ES-I3 (cell line): ENCODE data around the gene UROS.

Experiments used
- H3K36me3 ChIP-seq: 2 replicates; pipeline ENCODE4 v1.6.1; 2013; ENCODE audit warnings: mild to moderate bottlenecking, low read length, control low read depth, moderate library complexity; ENCODE audit not compliant: insufficient read depth
- H3K4me1 ChIP-seq: 2 replicates; pipeline ENCODE4 v1.6.1; 2013; ENCODE audit warnings: mild to moderate bottlenecking, control low read depth, low read length; ENCODE audit not compliant: insufficient read depth
- H3K9ac ChIP-seq: 2 replicates; pipeline ENCODE4 v1.6.1; 2013; ENCODE audit warnings: low read depth, mild to moderate bottlenecking, low read length, moderate library complexity
- H3K9me3 ChIP-seq: 2 replicates; pipeline ENCODE4 v1.6.1; 2013; ENCODE audit warnings: mild to moderate bottlenecking, low read length, moderate library complexity; ENCODE audit not compliant: control insufficient read depth, insufficient read depth

The UROS gene

GRCh38 chr10:125772864-125773180, 50.2 kb downstream of the UROS start:
- H3K9ac ChIP-seq, result no peak overlapping the region
- no peaks in the 10 kb centered on the region for H3K9me3 ChIP-seq
- no peaks in the 10 kb centered on the region for H3K4me1 ChIP-seq
- no peaks in the 10 kb centered on the region; the same call in 1 of the 2 replicates for H3K36me3 ChIP-seq

- no peak overlapping the region for H3K9ac ChIP-seq
- H3K4me1 ChIP-seq, result no peaks in the 10 kb centered on the region
- H3K36me3 ChIP-seq, result no peaks in the 10 kb centered on the region; the same call in 1 of the 2 replicates
- no peaks in the 10 kb centered on the region for H3K9me3 ChIP-seq
Observed at GRCh38 chr10:125772112-125772863, 50.8 kb downstream of the UROS start.

- Histone ChIP-seq H3K4me1 (no peaks in the 10 kb centered on the region), H3K9ac (no peak overlapping the region), H3K9me3 (no peaks in the 10 kb centered on the region), H3K36me3 (no peaks in the 10 kb centered on the region; the same call in 1 of the 2 replicates)
Observed at GRCh38 chr10:125770844-125771243, 52.2 kb downstream of the UROS start.

DNA sequence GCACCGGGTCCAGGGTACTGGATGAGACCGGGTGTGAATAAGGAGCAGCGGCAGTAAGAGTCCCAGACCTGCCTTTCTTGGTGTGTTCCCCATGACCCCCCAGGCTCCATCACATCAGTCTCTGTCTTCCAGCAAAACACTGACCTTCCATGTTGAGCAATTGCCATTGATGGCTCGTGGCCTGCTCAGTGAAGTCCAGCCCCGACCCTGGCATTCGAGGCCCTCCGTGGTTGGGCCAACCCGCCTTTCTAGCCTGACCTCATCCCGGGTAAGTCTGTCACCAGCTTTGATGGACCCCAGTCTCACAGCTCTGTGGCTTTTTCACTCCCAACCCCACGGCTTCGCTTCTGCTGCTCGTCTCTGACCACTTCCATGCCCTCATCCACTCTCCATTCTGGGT, 53.9 kb downstream of the UROS start:
- Histone ChIP-seq H3K4me1 (no peaks in the 10 kb centered on the region), H3K9ac (no peak overlapping the region), H3K9me3 (no peaks in the 10 kb centered on the region), H3K36me3 (peaks cover 3% of the 10 kb centered on the region)

- no peaks in the 10 kb centered on the region for H3K4me1 ChIP-seq
- H3K9ac ChIP-seq, result no peak overlapping the region
- no peaks in the 10 kb centered on the region for H3K9me3 ChIP-seq
- peaks cover 10% of the 10 kb centered on the region for H3K36me3 ChIP-seq
Observed at GRCh38 chr10:125768219-125768855, 54.7 kb downstream of the UROS start.

DNA sequence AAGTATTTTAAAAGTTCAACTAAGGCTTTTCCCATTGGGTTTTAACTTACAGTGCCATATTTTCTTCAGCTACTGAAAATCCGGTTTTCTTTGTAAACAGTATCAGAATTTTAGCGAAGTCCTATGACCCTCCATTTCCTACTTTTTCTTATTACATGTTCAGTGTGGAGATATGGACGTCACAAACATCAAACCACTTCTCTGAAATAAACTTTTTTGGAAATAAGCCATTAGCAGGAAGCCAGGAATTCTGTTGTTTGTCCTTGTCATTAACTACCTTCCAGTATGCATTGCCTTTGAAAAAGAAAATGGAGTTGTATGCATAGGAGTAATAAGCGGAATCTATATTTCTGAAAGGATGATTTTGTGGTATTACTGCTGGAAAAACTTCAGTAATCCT, 56.5 kb downstream of the UROS start:
- Histone ChIP-seq H3K4me1 (no peaks in the 10 kb centered on the region), H3K9me3 (no peaks in the 10 kb centered on the region), H3K36me3 (peaks cover 14% of the 10 kb centered on the region), H3K9ac (no peak overlapping the region)

DNA sequence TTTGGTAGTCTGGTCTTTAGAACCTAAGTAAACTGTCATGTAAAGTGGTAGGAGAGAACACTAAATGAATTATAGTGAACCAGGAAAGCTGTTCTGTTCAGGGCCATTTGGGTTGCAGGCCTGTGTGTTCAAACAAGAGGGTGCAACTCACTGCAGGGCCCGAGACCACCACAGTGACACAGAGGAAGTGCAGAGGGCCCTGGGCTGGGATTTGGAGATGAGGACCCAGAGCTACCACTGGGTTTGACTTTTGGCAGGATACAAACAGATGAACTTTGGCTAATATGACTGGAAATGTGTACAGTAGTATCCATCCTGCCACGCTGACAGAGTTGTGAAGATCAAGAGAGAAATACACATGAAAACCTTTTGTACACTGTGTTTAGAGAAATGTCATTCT, 57.2 kb downstream of the UROS start:
- H3K36me3 ChIP-seq, result peaks cover 14% of the 10 kb centered on the region
- no peaks in the 10 kb centered on the region for H3K4me1 ChIP-seq
- H3K9me3 ChIP-seq, result no peaks in the 10 kb centered on the region
- H3K9ac ChIP-seq, result no peak overlapping the region

- Histone ChIP-seq H3K9me3 (no peaks in the 10 kb centered on the region), H3K9ac (no peak overlapping the region), H3K36me3 (peaks cover 20% of the 10 kb centered on the region), H3K4me1 (no peaks in the 10 kb centered on the region)
Observed at GRCh38 chr10:125762692-125763648, 60.1 kb downstream of the UROS start.

DNA sequence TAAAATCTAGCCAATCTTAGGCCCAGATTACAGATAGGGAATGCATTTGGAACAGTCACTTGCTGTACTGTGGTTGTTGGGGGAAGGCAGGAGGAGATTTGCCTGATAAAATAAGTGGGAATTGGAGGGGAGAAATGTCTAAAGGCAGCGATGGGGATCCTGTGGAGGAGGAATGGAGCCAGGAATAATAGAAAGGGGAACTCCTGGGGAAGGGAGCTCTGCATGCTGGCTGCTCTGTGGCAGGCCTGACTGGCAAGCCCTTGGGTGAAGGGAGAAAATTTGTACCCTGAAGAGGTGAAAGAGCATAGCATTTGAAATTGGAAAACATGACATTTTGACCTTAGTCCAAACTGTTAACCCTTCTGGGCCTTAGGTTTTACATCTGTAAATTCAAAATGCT, 61.1 kb downstream of the UROS start:
- Histone ChIP-seq H3K9ac (no peak overlapping the region), H3K9me3 (no peaks in the 10 kb centered on the region), H3K36me3 (peaks cover 23% of the 10 kb centered on the region), H3K4me1 (no peaks in the 10 kb centered on the region)

DNA sequence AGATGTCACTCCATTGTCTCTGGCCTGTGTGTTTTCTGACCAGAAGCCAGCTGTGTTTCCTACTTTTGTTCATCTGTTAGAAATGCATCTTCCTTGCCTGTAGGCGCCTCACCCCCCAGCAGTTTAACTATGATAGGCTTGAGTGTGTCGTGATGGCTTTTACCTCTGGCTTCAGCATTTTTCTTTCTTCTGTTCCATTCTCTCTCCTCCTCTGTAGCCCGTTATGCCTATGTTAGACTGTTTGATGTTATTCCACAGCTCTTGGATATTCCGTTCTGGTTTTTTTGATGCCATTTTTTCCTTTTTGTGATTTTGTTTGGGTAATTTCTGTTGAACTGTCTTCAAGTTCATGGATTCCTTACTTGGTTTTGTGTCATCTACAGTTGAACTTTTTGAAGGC, 65.3 kb downstream of the UROS start:
- Histone ChIP-seq H3K36me3 (peaks cover 23% of the 10 kb centered on the region), H3K4me1 (no peaks in the 10 kb centered on the region), H3K9ac (no peak overlapping the region), H3K9me3 (no peaks in the 10 kb centered on the region)

DNA sequence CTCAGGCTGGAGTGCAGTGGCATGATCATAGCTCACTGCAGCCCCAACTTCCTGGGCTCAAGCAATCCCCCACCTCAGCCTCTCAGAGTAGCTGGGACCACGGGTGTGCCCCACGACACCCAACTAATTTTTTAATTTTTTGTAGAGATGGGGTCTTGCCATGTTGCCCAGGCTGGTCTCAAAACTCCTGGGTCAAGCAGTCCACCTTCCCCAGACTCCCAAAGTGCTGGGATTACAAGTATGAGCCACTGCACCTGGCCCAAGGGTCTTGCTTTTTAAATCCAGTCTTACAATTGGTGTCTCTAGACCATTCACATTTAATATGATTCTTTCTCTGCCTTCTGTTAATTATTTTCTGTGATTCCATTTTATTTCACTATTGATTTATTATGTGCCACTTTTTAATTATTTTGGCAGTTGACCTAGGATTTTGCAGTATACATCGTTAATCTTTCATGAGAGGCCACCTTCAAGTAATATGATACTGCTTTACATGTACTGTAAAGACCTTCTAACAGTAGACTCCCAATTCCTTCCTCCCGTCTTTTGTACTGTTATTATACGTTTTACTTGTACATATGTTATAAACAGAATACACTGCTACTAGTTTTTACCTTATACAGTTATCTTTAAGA, 66.1 kb downstream of the UROS start:
- peaks cover 27% of the 10 kb centered on the region for H3K36me3 ChIP-seq
- no peaks in the 10 kb centered on the region for H3K4me1 ChIP-seq

GRCh38 chr10:125756196-125756595, 66.9 kb downstream of the UROS start:
- no peaks in the 10 kb centered on the region for H3K4me1 ChIP-seq
- H3K9ac ChIP-seq, result no peak overlapping the region
- H3K36me3 ChIP-seq, result peaks cover 30% of the 10 kb centered on the region
- H3K9me3 ChIP-seq, result no peaks in the 10 kb centered on the region

More for the DNA sequence above, 66.1 kb downstream of the UROS start:
- no peaks in the 10 kb centered on the region for H3K9me3 ChIP-seq
- no peak overlapping the region for H3K9ac ChIP-seq

DNA sequence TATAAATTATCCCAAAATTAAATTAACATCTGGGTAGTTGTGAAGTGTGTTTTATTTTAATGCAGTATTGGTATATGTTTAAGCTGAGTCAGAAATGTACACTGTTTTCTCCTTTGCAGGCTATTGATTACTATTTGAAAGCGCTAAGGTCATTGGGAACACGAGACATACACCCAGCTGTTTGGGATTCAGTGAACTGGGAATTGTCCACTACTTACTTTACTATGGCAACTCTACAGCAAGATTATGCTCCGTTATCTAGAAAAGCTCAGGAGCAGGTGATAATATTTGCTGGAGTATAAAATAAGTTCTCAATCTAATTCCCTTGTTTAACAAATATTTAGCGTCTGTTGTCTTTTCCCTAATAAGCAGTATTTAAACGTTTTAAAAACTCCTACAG, 75.6 kb downstream of the UROS start:
- Histone ChIP-seq H3K9me3 (no peaks in the 10 kb centered on the region), H3K9ac (no peak overlapping the region), H3K4me1 (no peaks in the 10 kb centered on the region), H3K36me3 (peaks cover 51% of the 10 kb centered on the region)

GRCh38 chr10:125744909-125745308, 78.1 kb downstream of the UROS start:
- Histone ChIP-seq H3K9me3 (no peaks in the 10 kb centered on the region), H3K4me1 (no peaks in the 10 kb centered on the region), H3K9ac (no peak overlapping the region), H3K36me3 (peaks cover 43% of the 10 kb centered on the region)
